Loucy (cell line): Measurements from ENCODE around the gene DENND4B.

Source experiments
- H2AFZ ChIP-seq: fragments of 200-600 bp; sonication (generic); 2 replicates; pipeline ENCODE4 v1.6.0; 2016; ENCODE audit warnings: antibody characterized with exemption, mild to moderate bottlenecking, low read length, moderate library complexity
- H3F3A ChIP-seq: fragments of 200-600 bp; 2 replicates; pipeline ENCODE4 v1.6.0; 2016; ENCODE audit warnings: antibody characterized with exemption, low read depth, mild to moderate bottlenecking
- H3K27me3 ChIP-seq: fragments of 200-600 bp; sonication (generic); 2 replicates; pipeline ENCODE4 v1.6.1; 2014; ENCODE audit warnings: low read length, mild to moderate bottlenecking; ENCODE audit not compliant: insufficient read depth, poor library complexity, severe bottlenecking
- H3K36me3 ChIP-seq: fragments of 200-600 bp; sonication (generic); 2 replicates; pipeline ENCODE4 v1.6.1; 2016; ENCODE audit warnings: low read length; ENCODE audit not compliant: insufficient read depth
- H3K4me1 ChIP-seq: fragments of 200-600 bp; sonication (generic); 2 replicates; pipeline ENCODE4 v1.5.1; 2014; ENCODE audit warnings: low read length, mild to moderate bottlenecking; ENCODE audit not compliant: insufficient read depth, poor library complexity, severe bottlenecking
- H3K4me2 ChIP-seq: fragments of 200-600 bp; sonication (generic); 2 replicates; pipeline ENCODE4 v1.6.0; 2014; ENCODE audit warnings: antibody characterized with exemption, low read length, low read depth, mild to moderate bottlenecking; ENCODE audit not compliant: poor library complexity, severe bottlenecking
- H3K4me3 ChIP-seq: fragments of 200-600 bp; sonication (generic); 2 replicates; pipeline ENCODE4 v1.5.1; 2014; ENCODE audit warnings: low read length, mild to moderate bottlenecking, mixed read lengths; ENCODE audit not compliant: poor library complexity, severe bottlenecking
- H3K79me2 ChIP-seq: fragments of 200-600 bp; sonication (generic); 2 replicates; pipeline ENCODE4 v1.6.1; 2014; ENCODE audit warnings: low read length; ENCODE audit not compliant: insufficient read depth
- H3K9ac ChIP-seq: fragments of 200-600 bp; sonication (generic); 2 replicates; pipeline ENCODE4 v1.6.0; 2014; ENCODE audit warnings: mild to moderate bottlenecking, low read depth, low read length, moderate library complexity; ENCODE audit not compliant: poor library complexity, severe bottlenecking
- H3K9me2 ChIP-seq: fragments of 200-600 bp; sonication (generic); replicated peaks from 2 replicates; pipeline ENCODE4 v1.6.1; 2016; ENCODE audit warnings: low read depth, low read length, mixed read lengths
- H3K9me3 ChIP-seq: fragments of 200-600 bp; sonication (generic); 2 replicates; pipeline ENCODE4 v1.6.1; 2014; ENCODE audit warnings: mild to moderate bottlenecking, antibody characterized with exemption, low read length, low read depth; ENCODE audit not compliant: insufficient read depth
- H4K20me1 ChIP-seq: fragments of 200-600 bp; sonication (generic); 2 replicates; pipeline ENCODE4 v1.6.0; 2014; ENCODE audit warnings: antibody characterized with exemption, low read length, mild to moderate bottlenecking; ENCODE audit not compliant: insufficient read depth, poor library complexity, severe bottlenecking
- EZH2phosphoT487 ChIP-seq: fragments of 200-600 bp; IDR thresholded peaks from 2 replicates; pipeline ENCODE4 v1.6.1; 2018; ENCODE audit warnings: antibody characterized with exemption, mild to moderate bottlenecking, moderate library complexity, borderline replicate concordance
- TF ChIP-seq, protein P1 (sequence below): fragments of 200-600 bp; sonication (generic); conservative IDR thresholded peaks from 2 replicates; pipeline ENCODE4 v1.5.1; 2014; ENCODE audit warnings: mild to moderate bottlenecking, antibody characterized with exemption, low read length

Gene DENND4B

DNA sequence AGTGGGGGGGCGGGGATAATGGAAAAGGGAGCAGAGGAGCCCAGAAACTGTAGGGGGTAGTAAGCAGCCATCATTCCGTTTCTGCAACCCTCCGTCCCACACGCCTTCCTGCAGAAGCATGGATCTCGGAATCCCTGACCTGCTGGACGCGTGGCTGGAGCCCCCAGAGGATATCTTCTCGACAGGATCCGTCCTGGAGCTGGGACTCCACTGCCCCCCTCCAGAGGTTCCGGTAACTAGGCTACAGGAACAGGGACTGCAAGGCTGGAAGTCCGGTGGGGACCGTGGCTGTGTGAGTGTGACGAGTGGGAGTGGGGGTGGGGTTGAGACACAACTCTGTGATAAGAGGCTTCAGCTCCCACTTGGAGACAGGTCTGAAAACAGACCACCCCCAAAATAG, 21.9 kb upstream of the DENND4B start:
- Histone ChIP-seq H3K79me2 (peaks cover 52% of the 10 kb centered on the region), H3F3A (no peaks in the 10 kb centered on the region), H2AFZ (no peak overlapping the region), H3K27me3 (no peaks in the 10 kb centered on the region), H3K4me2 (peak overlapping the region; percentile 78), H3K4me3 (peak overlapping the region; percentile 90), H4K20me1 (no peaks in the 10 kb centered on the region), H3K36me3 (no peaks in the 10 kb centered on the region), H3K9ac (peak overlapping the region; percentile 97), H3K4me1 (peaks cover 42% of the 10 kb centered on the region), H3K9me2 (no peaks in the 10 kb centered on the region), H3K9me3 (no peaks in the 10 kb centered on the region)
- TF ChIP-seq, protein P1, sequence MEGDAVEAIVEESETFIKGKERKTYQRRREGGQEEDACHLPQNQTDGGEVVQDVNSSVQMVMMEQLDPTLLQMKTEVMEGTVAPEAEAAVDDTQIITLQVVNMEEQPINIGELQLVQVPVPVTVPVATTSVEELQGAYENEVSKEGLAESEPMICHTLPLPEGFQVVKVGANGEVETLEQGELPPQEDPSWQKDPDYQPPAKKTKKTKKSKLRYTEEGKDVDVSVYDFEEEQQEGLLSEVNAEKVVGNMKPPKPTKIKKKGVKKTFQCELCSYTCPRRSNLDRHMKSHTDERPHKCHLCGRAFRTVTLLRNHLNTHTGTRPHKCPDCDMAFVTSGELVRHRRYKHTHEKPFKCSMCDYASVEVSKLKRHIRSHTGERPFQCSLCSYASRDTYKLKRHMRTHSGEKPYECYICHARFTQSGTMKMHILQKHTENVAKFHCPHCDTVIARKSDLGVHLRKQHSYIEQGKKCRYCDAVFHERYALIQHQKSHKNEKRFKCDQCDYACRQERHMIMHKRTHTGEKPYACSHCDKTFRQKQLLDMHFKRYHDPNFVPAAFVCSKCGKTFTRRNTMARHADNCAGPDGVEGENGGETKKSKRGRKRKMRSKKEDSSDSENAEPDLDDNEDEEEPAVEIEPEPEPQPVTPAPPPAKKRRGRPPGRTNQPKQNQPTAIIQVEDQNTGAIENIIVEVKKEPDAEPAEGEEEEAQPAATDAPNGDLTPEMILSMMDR = no peak
- no peak for TF ChIP-seq EZH2phosphoT487

DNA sequence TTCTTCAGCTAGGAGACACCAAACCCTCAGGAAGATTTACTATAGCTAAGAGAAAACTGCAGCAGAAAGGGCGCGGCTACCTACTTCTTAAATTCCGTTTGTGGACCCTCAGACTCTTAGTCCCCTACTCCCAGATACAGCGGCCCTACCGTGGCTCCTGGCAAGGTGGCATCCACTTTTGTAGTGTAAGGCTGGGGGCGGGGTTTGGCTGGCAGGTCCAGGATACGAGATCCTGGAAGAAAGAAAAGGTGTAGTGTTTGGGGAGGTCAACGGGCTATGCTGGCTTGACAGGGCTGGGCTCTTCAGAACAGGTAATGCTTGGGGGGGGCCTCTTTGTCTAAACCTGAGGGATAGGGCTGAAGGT, 21.5 kb upstream of the DENND4B start:
- peaks cover 44% of the 10 kb centered on the region for H3K4me1 ChIP-seq
- no peaks in the 10 kb centered on the region for H4K20me1 ChIP-seq
- H3K9ac ChIP-seq = peak overlapping the region; percentile 97
- H3K36me3 ChIP-seq = no peaks in the 10 kb centered on the region
- peak overlapping the region; percentile 90 for H3K4me3 ChIP-seq
- peak overlapping the region; percentile 78 for H3K4me2 ChIP-seq
- H3K9me2 ChIP-seq = no peaks in the 10 kb centered on the region
- H3K9me3 ChIP-seq = no peaks in the 10 kb centered on the region
- H3F3A ChIP-seq = no peaks in the 10 kb centered on the region
- no peaks in the 10 kb centered on the region for H3K27me3 ChIP-seq
- H3K79me2 ChIP-seq = peaks cover 55% of the 10 kb centered on the region
- TF ChIP-seq, protein P1 = no peak
- no peak for TF ChIP-seq EZH2phosphoT487
- H2AFZ ChIP-seq = peak overlapping the region; percentile 47

DNA sequence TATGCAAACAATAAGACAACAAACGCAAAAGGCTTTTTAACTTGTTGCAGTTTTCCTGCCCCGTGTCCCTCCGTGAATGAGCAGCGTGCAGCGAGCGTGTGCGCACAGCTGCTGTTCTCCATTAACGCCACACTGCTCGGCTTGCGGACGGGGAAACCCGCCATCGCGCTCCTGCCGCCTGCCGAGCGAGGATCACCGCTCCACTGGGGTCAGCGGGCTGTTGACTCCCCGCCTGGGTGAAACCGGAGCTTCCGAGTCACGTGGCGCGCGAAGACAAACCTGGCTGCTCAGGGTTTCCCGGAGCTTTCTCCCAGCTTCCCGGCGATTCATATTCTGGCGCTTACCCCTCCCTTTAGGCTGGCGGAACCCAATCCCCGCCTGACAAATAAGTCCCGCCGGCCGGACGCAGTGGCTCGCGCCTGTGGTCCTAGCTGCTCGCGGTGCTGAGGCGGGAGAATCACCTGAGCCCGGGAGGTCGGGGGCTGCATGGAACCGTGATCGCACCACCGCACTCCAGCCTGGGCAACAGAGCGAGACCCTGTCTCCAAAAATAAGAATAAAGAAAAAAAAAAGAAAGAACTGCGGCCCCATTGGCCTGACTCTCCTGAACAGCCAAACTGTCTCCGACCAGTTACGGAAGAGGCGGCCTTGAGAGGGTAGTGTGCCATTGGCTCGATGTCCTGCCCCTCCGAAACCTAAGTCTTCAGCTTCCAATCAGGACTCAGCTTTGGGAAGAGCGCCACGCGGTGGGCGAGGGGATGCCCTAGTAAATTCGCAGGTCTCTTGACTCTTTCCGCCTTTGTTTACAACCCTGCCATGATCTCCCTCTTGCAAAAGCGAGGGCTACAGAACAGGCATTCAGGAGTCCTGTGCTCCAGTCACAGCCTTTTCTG, 20.8 kb upstream of the DENND4B start, which contains the start of gene CREB3L4:
Gene CREB3L4 (plus strand): TSS at position 796 of the 893 bp plus-strand sequence. CDS start 624 bp downstream, outside the sequence.
- peak within 1 kb of the TSS; percentile 81 for H2AFZ ChIP-seq
- H3K79me2 ChIP-seq = peaks cover 61% of the 10 kb centered on the region
- no peaks in the 10 kb centered on the region for H3F3A ChIP-seq
- no peaks in the 10 kb centered on the region for H3K9me2 ChIP-seq
- peaks cover 5% of the 10 kb centered on the region for H4K20me1 ChIP-seq
- H3K9me3 ChIP-seq = no peaks in the 10 kb centered on the region
- peak within 1 kb of the TSS; percentile 97 for H3K9ac ChIP-seq
- H3K27me3 ChIP-seq = no peaks in the 10 kb centered on the region
- H3K4me3 ChIP-seq = peak within 1 kb of the TSS; percentile 90
- peaks cover 50% of the 10 kb centered on the region for H3K4me1 ChIP-seq
- H3K36me3 ChIP-seq = no peaks in the 10 kb centered on the region
- peak within 1 kb of the TSS; percentile 86 for H3K4me2 ChIP-seq
- no peak for TF ChIP-seq EZH2phosphoT487
- TF ChIP-seq, protein P1 = peak; percentile 54
